SK-N-MC (cell line): ENCODE measurements around the gene CYFIP1.

Experiments used
- EZH2 ChIP-seq: fragments of 200-600 bp; sonication (generic); IDR thresholded peaks from one replicate; pipeline ENCODE4 v1.6.1; 2017; ENCODE audit warnings: antibody characterized with exemption
- FOXP2 ChIP-seq: optimal IDR thresholded peaks from 2 replicates; pipeline ENCODE3; 2011; ENCODE audit warnings: mild to moderate bottlenecking, moderate library complexity; ENCODE audit not compliant: insufficient read depth; ENCODE audit errors: extremely low read length, control extremely low read depth
- POLR2AphosphoS5 ChIP-seq: IDR thresholded peaks from 2 replicates; pipeline ENCODE4 v1.6.1; 2012; ENCODE audit warnings: mild to moderate bottlenecking, low read depth, low read length, borderline replicate concordance

DNA sequence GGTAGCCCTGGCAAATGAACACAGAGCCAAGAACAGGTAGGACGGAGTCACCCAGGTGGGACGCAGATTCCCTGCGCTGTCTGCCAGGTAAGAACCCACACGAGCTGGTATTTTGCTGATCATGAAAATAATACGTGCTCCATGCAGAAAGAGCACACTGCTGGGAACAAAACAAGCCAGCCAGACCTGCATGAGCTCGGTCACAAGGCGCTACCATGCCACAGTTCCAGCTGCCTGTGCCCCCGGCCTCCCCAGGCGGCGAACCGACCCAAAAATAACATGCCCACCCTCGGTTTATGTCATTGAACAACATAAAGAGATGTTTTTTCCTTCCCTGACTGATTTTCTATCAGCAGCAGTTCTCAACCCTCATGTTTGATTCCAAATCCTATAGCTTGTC is 25.8 kb downstream of the CYFIP1 start:
- TF ChIP-seq POLR2AphosphoS5, result no peak
- TF ChIP-seq EZH2, result no peak
- no peak for TF ChIP-seq FOXP2
